Aorta (tissue), 5 donors: ENCODE data around the gene TGFB2. TPM values are rescaled to one million over a fixed set of nuclear protein-coding genes. Genes with fewer than 3 reads are reported as not detected.

Experiments
- ATAC-seq: fragments of 200-7000 bp; cut with Tn5 transposase; one replicate; pipeline ENCODE4 v1.9.1; 2022; ENCODE audit warnings: moderate library complexity; ENCODE audit not compliant: low FRiP score
- DNase-seq, 2 donors: peaks; one replicate each; pipeline ENCODE4 v3.0.0-alpha.2; 2020
- H3K27ac ChIP-seq, 2 donors: one replicate each; pipeline ENCODE4 v1.5.1; 2013; ENCODE audit warnings: low read length in 2 of 2, mild to moderate bottlenecking in 2 of 2, moderate library complexity in 2 of 2, control low read depth in 1 of 2, inconsistent platforms in 1 of 2, low read depth in 1 of 2
- H3K27me3 ChIP-seq, 2 donors: one replicate each; pipeline ENCODE4 v1.6.1; 2013; ENCODE audit warnings: control low read depth in 1 of 2, low read length in 1 of 2, mild to moderate bottlenecking in 1 of 2, moderate library complexity in 1 of 2; ENCODE audit not compliant: insufficient read depth in 2 of 2, control insufficient read depth in 1 of 2
- H3K36me3 ChIP-seq, 2 donors: one replicate each; pipeline ENCODE4 v1.6.1; 2013; ENCODE audit warnings: control low read depth in 1 of 2, low read length in 1 of 2, mild to moderate bottlenecking in 1 of 2; ENCODE audit not compliant: insufficient read depth in 2 of 2, control insufficient read depth in 1 of 2
- H3K4me1 ChIP-seq, 2 donors: one replicate each; pipeline ENCODE4 v1.6.1; 2013; ENCODE audit warnings: low read length in 2 of 2, control low read depth in 1 of 2, mild to moderate bottlenecking in 1 of 2, moderate library complexity in 1 of 2; ENCODE audit not compliant: insufficient read depth in 2 of 2, control insufficient read depth in 1 of 2
- H3K4me3 ChIP-seq, 2 donors: one replicate each; pipeline ENCODE4 v1.5.1; 2013; ENCODE audit warnings: low read length in 2 of 2, control low read depth in 1 of 2, mild to moderate bottlenecking in 1 of 2
- H3K9me3 ChIP-seq: one replicate; pipeline ENCODE4 v1.6.1; 2013; ENCODE audit warnings: mild to moderate bottlenecking, low read length; ENCODE audit not compliant: control insufficient read depth
- WGBS, 2 donors: extraction: QIAGEN DNeasy Blood & Tissue Kit; methylation state at CpG; one replicate each; pipeline ENCODE4 v1.1.7; 2013; 5-methylcytosine and 5-hydroxymethylcytosine counted together
- intact Hi-C, 2 donors: fragments of 100-400 bp; cut with DNase I; formaldehyde crosslinking; loops; one replicate each; pipeline versions ENCODE4 v1.14.2 to v1.15.0; 2022
- polyA plus RNA-seq, 2 donors: library from polyadenylated mRNA; stranded (reverse); fragments of 200-250 nt; gene quantifications; one replicate each; pipeline ENCODE4 v1.2.3, GENCODE V29; 2013
- total RNA-seq, 2 donors: library from RNA; stranded (reverse); fragmentation: NEBNext Ultra II Directional; extraction: Animal tissue kit (Norgen Biotek cat#: 25700); gene quantifications; one replicate each; pipeline ENCODE4 v1.2.1, GENCODE V29; 2021
- donor health status: healthy with polysubstance abuse.
- donor health status: Bipolar disorder and iron deficiency.
- donor health status: DM: no; HTN: no; CAD: no.
- donor health status: DM: no; HTN: no; CAD: no.
- donor health status: DM: yes; HTN: yes; CAD: no.

TGFB2 gene
- total and polyA plus RNA-seq, 4 donors, result 2.2 to 18.0 (median 9.1) TPM

GRCh38 chr1:218322762-218323161 lies 22.4 kb upstream of the TGFB2 start:
- Histone ChIP-seq H3K4me1 (no peaks in the 10 kb centered on the region), H3K9me3 (no peaks in the 10 kb centered on the region), H3K36me3 (peaks cover 0 to 3% of the 10 kb centered on the region in 2 donors), H3K27me3 (no peaks in the 10 kb centered on the region), H3K27ac (no peak overlapping the region), H3K4me3 (no peak overlapping the region)
- DNase-seq, result no peak
- intact Hi-C loops, result loop anchor here (10.0 kb wide), 3 partner anchors 1092 to 1342 kb away; no protein-coding TSS in a partner anchor
- peak; percentile 41 for ATAC-seq
- WGBS, 2 donors, result 95 to 96% methylated on average over 17 of the region's 17 CpGs

- Histone ChIP-seq H3K4me3 (no peak overlapping the region), H3K27me3 (no peaks in the 10 kb centered on the region), H3K36me3 (peaks cover 0 to 3% of the 10 kb centered on the region in 2 donors), H3K4me1 (no peaks in the 10 kb centered on the region), H3K27ac (no peak overlapping the region), H3K9me3 (no peaks in the 10 kb centered on the region)
- intact Hi-C loops, result loop anchor here (10.0 kb wide), 3 partner anchors 1091 to 1341 kb away; no protein-coding TSS in a partner anchor
- WGBS, 2 donors, result 94 to 97% methylated on average over 18 to 21 of the region's 21 CpGs
- peak; percentile 21 for ATAC-seq
- peak in 1 of 2 donors; percentile 46 for DNase-seq
Observed at GRCh38 chr1:218323568-218324225, 21.4 kb upstream of the TGFB2 start.

GRCh38 chr1:218324226-218324580 lies 20.9 kb upstream of the TGFB2 start:
- intact Hi-C loops, result loop anchor here (10.0 kb wide), 3 partner anchors 1091 to 1341 kb away; no protein-coding TSS in a partner anchor
- Histone ChIP-seq H3K4me3 (no peak overlapping the region), H3K27ac (no peak overlapping the region), H3K4me1 (no peaks in the 10 kb centered on the region), H3K36me3 (peaks cover 0 to 3% of the 10 kb centered on the region in 2 donors), H3K9me3 (no peaks in the 10 kb centered on the region), H3K27me3 (no peaks in the 10 kb centered on the region)
- DNase-seq (no peak), ATAC-seq (peak; percentile 33)
- WGBS, 2 donors, result 97 to 98% methylated on average over 20 of the region's 20 CpGs

DNA sequence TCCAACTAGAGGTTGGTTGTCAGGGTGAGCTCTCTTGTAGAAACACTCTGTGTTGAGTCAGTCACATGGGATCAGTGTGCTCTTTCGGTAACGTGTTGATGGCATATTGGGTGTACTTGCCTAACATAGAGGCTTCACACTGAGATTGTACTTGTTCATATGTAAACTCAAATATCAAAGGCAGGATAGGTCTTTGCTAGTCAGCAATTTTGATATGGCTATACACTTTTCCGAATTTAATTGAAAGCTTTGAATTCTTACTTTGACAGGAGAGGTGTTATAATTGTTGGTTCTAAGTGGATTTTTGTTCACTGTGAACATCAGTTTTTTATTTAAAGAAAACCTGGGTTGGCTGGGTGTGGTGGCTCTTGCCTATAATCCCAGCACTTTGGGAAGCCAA lies 16.4 kb upstream of the TGFB2 start:
- Histone ChIP-seq H3K4me1 (no peaks in the 10 kb centered on the region), H3K9me3 (no peaks in the 10 kb centered on the region), H3K27me3 (no peaks in the 10 kb centered on the region), H3K36me3 (no peaks in the 10 kb centered on the region), H3K27ac (no peak overlapping the region), H3K4me3 (no peak overlapping the region)
- ATAC-seq (no peak), DNase-seq (no peak)
- WGBS, 2 donors, result 80 to 86% methylated on average over 3 of the region's 3 CpGs
- intact Hi-C loops, result loop anchor here (5.0 to 10.0 kb wide), 4 partner anchors 1086 to 1336 kb away; no protein-coding TSS in a partner anchor

DNA sequence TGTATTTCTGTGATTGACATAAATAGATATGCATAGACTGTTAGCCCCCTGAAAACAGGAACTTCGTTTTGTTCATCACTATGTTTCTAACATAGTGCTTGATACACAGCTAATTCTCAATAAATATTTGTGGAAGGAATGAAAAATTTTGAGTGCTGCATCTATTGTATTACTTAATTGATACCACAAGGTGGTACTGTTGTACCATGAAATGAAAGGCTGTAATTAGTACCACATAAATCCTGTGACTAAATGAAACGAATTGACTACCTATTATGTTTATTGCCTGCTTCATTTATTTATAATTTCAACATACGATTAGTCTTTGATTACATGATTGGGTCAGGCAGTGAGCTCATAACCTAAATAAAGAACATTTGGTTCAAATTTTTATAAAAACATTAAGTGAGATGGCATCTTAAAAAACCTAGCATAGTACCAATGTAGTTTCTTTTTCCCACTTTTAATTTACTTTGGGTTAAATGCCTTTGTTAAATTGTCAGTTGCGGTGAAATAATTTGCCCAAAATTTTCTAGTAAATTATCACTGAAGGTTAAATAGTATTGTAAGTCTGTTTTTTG lies 15.0 kb upstream of the TGFB2 start:
- Histone ChIP-seq H3K36me3 (no peaks in the 10 kb centered on the region), H3K4me3 (no peak overlapping the region), H3K4me1 (no peaks in the 10 kb centered on the region), H3K27me3 (no peaks in the 10 kb centered on the region), H3K9me3 (no peaks in the 10 kb centered on the region), H3K27ac (no peak overlapping the region)
- intact Hi-C loops, result no loop called here
- DNase-seq, result no peak
- ATAC-seq, result peak; percentile 76
- WGBS, 2 donors, result 14 to 16% methylated on average over 4 of the region's 4 CpGs

GRCh38 chr1:218332416-218332815 lies 12.7 kb upstream of the TGFB2 start:
- no peaks in the 10 kb centered on the region for H3K36me3 ChIP-seq
- no peaks in the 10 kb centered on the region for H3K27me3 ChIP-seq
- no peaks in the 10 kb centered on the region for H3K9me3 ChIP-seq
- H3K4me3 ChIP-seq, result no peak overlapping the region
- no peak overlapping the region for H3K27ac ChIP-seq
- ATAC-seq (no peak), DNase-seq (no peak)
- intact Hi-C loops, result no loop called here
- H3K4me1 ChIP-seq, result no peaks in the 10 kb centered on the region

GRCh38 chr1:218336328-218336727 lies 8.8 kb upstream of the TGFB2 start:
- ATAC-seq (no peak), DNase-seq (no peak)
- Histone ChIP-seq H3K4me1 (no peaks in the 10 kb centered on the region), H3K27ac (no peak overlapping the region), H3K27me3 (no peaks in the 10 kb centered on the region), H3K9me3 (no peaks in the 10 kb centered on the region), H3K36me3 (no peaks in the 10 kb centered on the region), H3K4me3 (no peak overlapping the region)
- WGBS, 2 donors, result 62% methylated on average over 2 of the region's 2 CpGs
- intact Hi-C loops, result loop anchor here (5.0 kb wide), 3 partner anchors 401 to 1326 kb away; no protein-coding TSS in a partner anchor

GRCh38 chr1:218339267-218339831 lies 5.8 kb upstream of the TGFB2 start:
- Histone ChIP-seq H3K4me3 (no peak overlapping the region), H3K4me1 (no peaks in the 10 kb centered on the region), H3K27me3 (no peaks in the 10 kb centered on the region), H3K27ac (no peak overlapping the region), H3K9me3 (no peaks in the 10 kb centered on the region), H3K36me3 (no peaks in the 10 kb centered on the region)
- WGBS, 2 donors, result 1 to 2% methylated on average over 1 of the region's 1 CpG
- intact Hi-C loops, result loop anchor here (2.0 to 5.0 kb wide), 4 partner anchors 181 to 1323 kb away; no protein-coding TSS in a partner anchor
- ATAC-seq (no peak), DNase-seq (no peak)
